Measurements from ENCODE around the gene EHD4.

EHD4 gene

GRCh38 chr15:41921167-41921566, 51.2 kb downstream of the EHD4 start:
- Histone ChIP-seq H3F3A (ENCODE audit: insufficient read depth, low read length) (no peaks in the 10 kb centered on the region), H3K4me2 (ENCODE audit: low read length) (no peak overlapping the region), H3K4me1 (ENCODE audit: insufficient read depth, low read length, severe bottlenecking) (peaks cover 25% of the 10 kb centered on the region), H3K27me3 (ENCODE audit: insufficient read depth, low read length) (no peaks in the 10 kb centered on the region), H3K27ac (ENCODE audit: low read depth, low read length, poor library complexity, severe bottlenecking) (no peak overlapping the region), H4K20me1 (ENCODE audit: insufficient read depth, low read length) (no peaks in the 10 kb centered on the region), H3K9ac (ENCODE audit: low read length) (no peak overlapping the region), H3K36me3 (ENCODE audit: insufficient read depth, low read length) (no peaks in the 10 kb centered on the region; the same call in 1 of the 2 replicates), H3K4me3 (ENCODE audit: low read depth, low read length, poor library complexity, severe bottlenecking) (no peak overlapping the region), H3K79me2 (ENCODE audit: insufficient read depth, low read length) (no peaks in the 10 kb centered on the region), H3K9me2 (ENCODE audit: low read depth, low read length) (no peaks in the 10 kb centered on the region), H2AFZ (ENCODE audit: low read length) (no peak overlapping the region), H3K9me3 (ENCODE audit: low read length) (no peaks in the 10 kb centered on the region)
- TF ChIP-seq EZH2 (IDR thresholded peaks at IDR 0.05; ENCODE audit: borderline replicate concordance, low read length) (no peak), CTCF (IDR thresholded peaks at IDR 0.05; ENCODE audit: low read length) (no peak)

GRCh38 chr15:41919954-41920538, 52.3 kb downstream of the EHD4 start:
- H4K20me1 ChIP-seq (ENCODE audit: insufficient read depth, low read length): no peaks in the 10 kb centered on the region
- no peak overlapping the region for H2AFZ ChIP-seq (ENCODE audit: low read length)
- no peaks in the 10 kb centered on the region for H3F3A ChIP-seq (ENCODE audit: insufficient read depth, low read length)
- H3K4me2 ChIP-seq (ENCODE audit: low read length): no peak overlapping the region
- no peaks in the 10 kb centered on the region for H3K27me3 ChIP-seq (ENCODE audit: insufficient read depth, low read length)
- no peaks in the 10 kb centered on the region for H3K9me2 ChIP-seq (ENCODE audit: low read depth, low read length)
- no peak overlapping the region for H3K4me3 ChIP-seq (ENCODE audit: low read depth, low read length, poor library complexity, severe bottlenecking)
- H3K79me2 ChIP-seq (ENCODE audit: insufficient read depth, low read length): no peaks in the 10 kb centered on the region
- peaks cover 19% of the 10 kb centered on the region for H3K4me1 ChIP-seq (ENCODE audit: insufficient read depth, low read length, severe bottlenecking)
- H3K36me3 ChIP-seq (ENCODE audit: insufficient read depth, low read length): no peaks in the 10 kb centered on the region; the same call in 1 of the 2 replicates
- no peaks in the 10 kb centered on the region for H3K9me3 ChIP-seq (ENCODE audit: low read length)
- TF ChIP-seq EZH2 (IDR thresholded peaks at IDR 0.05; ENCODE audit: borderline replicate concordance, low read length): no peak
- no peak for TF ChIP-seq CTCF (IDR thresholded peaks at IDR 0.05; ENCODE audit: low read length)
- H3K9ac ChIP-seq (ENCODE audit: low read length): no peak overlapping the region
- H3K27ac ChIP-seq (ENCODE audit: low read depth, low read length, poor library complexity, severe bottlenecking): no peak overlapping the region

- Histone ChIP-seq H3K4me3 (ENCODE audit: low read depth, low read length, poor library complexity, severe bottlenecking) (no peak overlapping the region), H3K4me2 (ENCODE audit: low read length) (no peak overlapping the region), H2AFZ (ENCODE audit: low read length) (no peak overlapping the region), H4K20me1 (ENCODE audit: insufficient read depth, low read length) (no peaks in the 10 kb centered on the region), H3K36me3 (ENCODE audit: insufficient read depth, low read length) (no peaks in the 10 kb centered on the region; the same call in 1 of the 2 replicates), H3K79me2 (ENCODE audit: insufficient read depth, low read length) (no peaks in the 10 kb centered on the region), H3K27ac (ENCODE audit: low read depth, low read length, poor library complexity, severe bottlenecking) (no peak overlapping the region), H3K9ac (ENCODE audit: low read length) (no peak overlapping the region), H3K9me3 (ENCODE audit: low read length) (no peaks in the 10 kb centered on the region), H3F3A (ENCODE audit: insufficient read depth, low read length) (no peaks in the 10 kb centered on the region), H3K4me1 (ENCODE audit: insufficient read depth, low read length, severe bottlenecking) (peaks cover 12% of the 10 kb centered on the region), H3K9me2 (ENCODE audit: low read depth, low read length) (no peaks in the 10 kb centered on the region), H3K27me3 (ENCODE audit: insufficient read depth, low read length) (no peaks in the 10 kb centered on the region)
- TF ChIP-seq EZH2 (IDR thresholded peaks at IDR 0.05; ENCODE audit: borderline replicate concordance, low read length): no peak
- TF ChIP-seq CTCF (IDR thresholded peaks at IDR 0.05; ENCODE audit: low read length): no peak
Measured at GRCh38 chr15:41919201-41919820, 53.0 kb downstream of the EHD4 start.
